Measurements from ENCODE around the gene EIF3K.
A peak's percentile ranks its signal among the peaks of the same experiment; 100 is the strongest.

The EIF3K gene

GRCh38 chr19:38649305-38650171 is 30.6 kb downstream of the EIF3K start:
- DNase-seq (ENCODE audit: low read depth in 2 of 2): no peak

DNA sequence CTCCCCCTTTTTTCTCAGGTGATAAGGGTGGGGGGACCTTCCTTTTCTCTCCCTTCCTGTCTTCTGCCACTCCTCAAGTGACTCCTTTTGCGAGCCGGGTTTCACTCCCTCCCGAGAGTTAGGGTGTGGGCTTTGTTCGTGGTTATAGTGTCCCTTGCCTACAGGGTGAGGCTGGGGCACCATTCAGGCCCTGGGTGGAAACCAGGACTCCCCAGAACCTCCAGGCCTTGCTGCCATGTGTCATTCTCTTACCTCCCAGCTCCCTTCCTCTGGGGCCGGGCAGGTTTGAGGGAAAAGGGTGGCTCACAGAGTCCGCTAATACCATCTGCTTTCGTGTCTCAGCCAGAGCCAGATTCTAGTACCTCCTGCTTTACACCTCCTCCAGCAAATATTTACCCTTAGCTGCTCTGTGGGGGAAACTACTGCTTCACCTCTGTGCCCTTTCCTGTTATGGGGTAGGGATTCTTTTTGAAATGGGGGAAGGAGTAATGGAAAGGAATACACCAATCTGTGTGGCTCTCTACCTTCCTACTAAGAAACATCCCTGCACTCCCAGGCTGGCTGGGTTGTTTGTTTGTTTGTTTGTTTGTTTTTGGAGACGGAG is 31.3 kb downstream of the EIF3K start:
- no peak for DNase-seq (ENCODE audit: low read depth in 2 of 2)

- no peak for DNase-seq (ENCODE audit: low read depth in 2 of 2)
These were observed 32.1 kb downstream of the EIF3K start for GRCh38 chr19:38650911-38651584.

- DNase-seq (ENCODE audit: low read depth in 2 of 2): no peak
These were observed 34.1 kb downstream of the EIF3K start for GRCh38 chr19:38653028-38653571.

DNA sequence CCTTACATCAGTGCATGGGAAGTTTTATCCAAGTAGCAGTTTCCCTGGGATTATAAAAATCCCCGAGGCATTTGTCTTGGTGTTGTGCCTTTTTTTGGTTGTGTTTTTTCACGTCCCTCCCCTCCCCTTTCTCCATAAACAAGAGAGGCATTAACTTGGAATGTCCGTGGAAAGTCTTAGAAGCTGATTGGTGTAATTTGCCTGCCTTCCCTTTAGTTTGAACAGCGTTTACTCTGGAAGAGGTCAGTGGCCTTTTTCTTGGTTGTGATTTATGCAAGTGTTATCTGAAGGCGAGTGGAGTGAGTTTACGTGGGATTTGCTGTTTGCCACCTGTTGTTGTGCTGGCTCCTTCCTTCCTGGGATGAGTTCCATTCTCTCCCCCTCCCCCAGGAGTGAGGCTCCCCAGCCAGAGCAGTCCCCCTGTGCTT is 35.7 kb downstream of the EIF3K start:
- no peak for DNase-seq (ENCODE audit: low read depth in 2 of 2)

DNA sequence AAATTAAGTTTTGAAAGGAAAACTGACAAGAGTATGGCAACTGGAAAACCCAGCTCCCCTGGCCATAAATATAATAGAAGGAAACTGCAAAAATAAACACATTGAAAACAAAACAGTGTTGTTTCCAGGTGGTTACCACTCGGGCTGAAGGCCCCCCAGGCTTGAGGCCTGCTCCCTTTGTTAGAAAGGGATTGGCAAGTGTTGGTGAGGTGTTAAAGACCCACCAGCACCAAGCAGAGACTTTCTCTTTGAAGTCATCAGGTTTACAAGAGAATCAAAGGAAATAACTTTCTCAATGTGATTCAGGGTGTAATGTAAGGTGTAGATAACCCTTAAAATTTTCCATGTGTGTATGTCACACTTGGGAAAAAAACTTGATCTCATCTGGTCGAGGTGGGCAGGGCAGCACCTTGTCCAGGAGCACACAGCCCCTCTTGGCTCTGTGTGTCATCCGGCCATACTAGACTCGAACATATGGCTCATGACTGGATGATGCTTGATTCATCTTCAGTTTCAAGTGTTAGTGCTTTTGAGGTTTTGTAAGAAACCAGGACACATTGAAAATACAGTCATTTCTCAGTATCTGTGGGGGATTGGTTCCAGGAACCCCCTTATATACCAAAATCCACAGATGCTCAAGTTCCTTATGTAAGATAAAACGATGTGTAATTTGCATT is 36.3 kb downstream of the EIF3K start:
- no peak for DNase-seq (ENCODE audit: low read depth in 2 of 2)

DNA sequence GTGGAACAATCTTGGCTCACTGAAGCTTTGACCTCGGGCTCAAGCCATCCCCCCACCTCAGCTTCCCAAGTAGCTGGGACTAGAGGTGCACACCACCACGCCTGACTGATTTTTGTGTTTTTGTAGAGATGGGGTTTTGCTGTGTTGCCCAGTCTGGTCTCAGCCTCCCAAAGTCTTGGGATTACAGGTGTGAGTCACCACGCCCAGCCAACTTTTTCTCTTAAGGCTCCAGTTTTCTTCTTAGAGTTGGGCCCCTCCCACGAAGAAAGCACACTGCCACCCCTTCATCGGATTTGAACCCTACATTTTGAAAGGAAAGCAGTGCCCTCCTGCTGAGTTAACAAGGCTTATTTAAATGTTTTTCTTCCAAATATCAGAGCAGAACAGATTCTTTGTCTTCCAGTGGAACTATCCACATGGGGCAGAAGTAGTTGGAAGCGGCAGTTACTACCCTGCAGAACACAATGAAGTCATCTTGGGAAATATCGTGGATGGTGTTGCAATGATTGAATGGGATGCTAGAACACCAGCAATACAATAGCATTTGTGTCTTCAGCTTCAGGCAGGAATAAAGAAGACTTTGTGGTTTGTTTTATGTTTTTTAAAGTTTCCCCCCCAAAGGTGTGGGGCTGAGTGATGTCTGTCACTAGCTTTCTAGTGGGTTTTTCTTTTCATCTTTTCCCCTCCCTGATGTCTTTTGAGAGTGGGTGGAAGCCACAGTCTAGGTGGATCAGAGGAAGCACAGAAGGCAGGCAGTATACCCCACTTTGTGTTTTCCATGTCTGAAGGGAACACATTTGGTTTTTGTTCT is 37.4 kb downstream of the EIF3K start:
- no peak for DNase-seq (ENCODE audit: low read depth in 2 of 2)

DNA sequence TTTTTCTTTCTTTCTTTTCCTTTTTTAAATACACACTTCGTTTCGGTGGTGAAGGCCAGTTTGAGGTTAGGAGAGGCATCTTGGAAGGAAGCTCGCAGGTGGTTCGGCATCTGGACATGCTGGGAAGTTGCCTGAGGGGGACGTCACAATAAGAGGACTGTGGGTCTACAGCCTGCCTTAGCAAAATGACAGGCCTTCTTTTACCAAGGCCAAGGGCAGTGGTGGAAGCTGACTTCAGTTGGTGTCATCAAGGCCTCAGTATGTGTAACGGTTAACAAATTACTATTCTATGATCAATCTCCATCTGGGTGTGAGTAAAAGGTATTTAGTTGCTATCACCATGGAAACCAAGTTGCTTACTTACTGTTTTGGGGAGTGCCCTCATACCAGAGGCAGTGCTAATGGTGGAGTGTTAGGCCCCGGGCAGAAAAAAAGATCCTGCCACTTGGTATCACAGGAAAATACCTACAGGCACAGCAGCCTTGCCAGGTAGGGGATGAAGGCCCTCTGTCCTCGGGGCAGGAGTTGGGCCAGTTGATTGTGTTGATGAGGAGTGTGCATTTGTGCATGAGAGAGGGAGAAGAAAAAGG is 38.7 kb downstream of the EIF3K start:
- no peak for DNase-seq (ENCODE audit: low read depth in 2 of 2)

- DNase-seq (ENCODE audit: low read depth in 2 of 2): peak; percentile 99
These were observed 39.7 kb downstream of the EIF3K start for GRCh38 chr19:38658462-38659306.

DNA sequence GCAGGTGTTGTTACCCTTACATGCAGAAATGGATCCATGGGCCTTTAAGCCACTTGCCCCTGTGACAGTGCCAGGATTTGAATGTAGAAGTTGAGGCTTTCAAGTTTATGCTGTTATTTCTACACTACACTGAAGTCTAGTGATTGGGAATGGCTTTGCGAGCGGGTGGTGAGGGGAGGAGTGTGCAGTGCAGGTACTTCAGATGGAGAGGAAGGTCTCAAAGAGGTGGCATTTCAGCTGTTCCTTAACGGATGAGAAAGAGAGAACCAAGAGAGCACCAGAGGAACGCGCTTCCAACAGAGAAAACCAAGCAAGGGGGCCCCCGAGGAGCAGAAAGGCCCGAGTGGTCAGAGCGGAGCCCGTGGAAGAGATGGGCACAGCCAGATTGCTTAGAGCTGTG is 41.7 kb downstream of the EIF3K start:
- DNase-seq (ENCODE audit: low read depth in 2 of 2): no peak

DNA sequence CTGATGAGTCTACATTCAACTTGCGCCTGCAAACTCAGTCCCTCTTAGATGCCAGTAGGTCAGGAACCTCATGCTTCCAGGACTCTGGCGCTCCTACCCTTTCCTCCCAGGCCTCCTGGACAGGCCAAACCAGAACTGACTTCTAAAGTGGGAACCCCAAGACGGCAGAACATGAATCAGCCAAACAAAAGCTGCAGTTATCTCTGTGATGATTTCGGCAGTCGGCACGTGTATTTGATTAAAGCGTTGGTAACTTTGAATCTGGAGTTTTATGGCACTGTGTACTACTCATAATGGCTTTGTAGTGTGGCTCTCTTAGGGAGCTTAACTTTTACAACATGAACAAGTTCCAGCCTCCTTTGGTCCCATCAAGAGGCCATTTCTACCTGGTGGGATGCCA is 42.1 kb downstream of the EIF3K start:
- no peak for DNase-seq (ENCODE audit: low read depth in 2 of 2)

DNA sequence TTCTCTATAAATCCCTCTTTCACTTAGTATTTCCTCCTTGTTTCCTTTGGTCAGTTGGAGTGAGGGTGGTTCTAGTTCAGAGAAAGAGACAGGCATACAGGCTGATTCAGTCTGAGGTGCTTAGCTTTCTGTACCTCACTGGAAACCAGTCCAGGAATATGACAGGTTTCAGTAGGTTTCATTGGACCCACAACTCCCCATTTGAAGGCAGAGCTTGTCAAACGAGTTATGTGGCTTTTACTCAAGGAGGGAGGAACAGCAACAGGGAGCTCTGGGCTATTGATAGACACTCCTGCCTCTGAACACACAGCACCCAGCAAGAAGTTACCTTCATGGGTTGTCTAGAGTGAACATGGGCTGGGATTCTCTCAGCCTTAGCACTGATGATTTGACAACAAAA is 43.0 kb downstream of the EIF3K start:
- no peak for DNase-seq (ENCODE audit: low read depth in 2 of 2)

DNA sequence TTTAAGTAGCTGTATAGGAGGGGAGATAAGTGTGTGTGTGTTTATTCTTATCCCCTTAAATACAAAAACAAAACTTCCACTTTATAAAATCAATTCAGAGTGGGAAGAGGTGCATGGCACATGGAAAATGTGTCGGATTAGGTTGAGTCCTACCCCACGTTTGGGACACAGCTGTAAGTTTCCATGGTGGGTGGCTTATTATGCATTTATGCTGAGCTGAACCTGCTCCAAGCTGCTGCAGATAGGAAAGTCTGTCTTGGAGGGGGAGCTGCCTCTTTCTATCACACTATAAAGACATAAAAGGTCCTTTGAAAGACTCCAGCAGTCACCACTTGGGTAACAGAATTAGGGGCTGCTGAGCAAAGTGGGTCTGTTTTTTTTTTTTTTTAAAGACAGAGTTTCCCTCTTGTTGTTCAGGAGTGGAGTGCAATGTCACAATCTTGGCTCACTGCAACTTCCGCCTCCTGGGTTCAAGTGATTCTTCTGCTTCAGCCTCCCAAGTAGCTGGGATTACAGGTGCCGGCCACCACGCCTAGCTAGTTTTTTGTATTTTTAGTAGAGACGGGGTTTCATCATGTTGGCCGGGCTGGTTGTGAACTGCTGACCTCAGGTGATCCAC is 43.7 kb downstream of the EIF3K start:
- DNase-seq (ENCODE audit: low read depth in 2 of 2): no peak

GRCh38 chr19:38663156-38663651 is 44.2 kb downstream of the EIF3K start:
- DNase-seq (ENCODE audit: low read depth in 2 of 2): no peak

GRCh38 chr19:38663957-38664502 is 45.0 kb downstream of the EIF3K start:
- no peak for DNase-seq (ENCODE audit: low read depth in 2 of 2)

DNA sequence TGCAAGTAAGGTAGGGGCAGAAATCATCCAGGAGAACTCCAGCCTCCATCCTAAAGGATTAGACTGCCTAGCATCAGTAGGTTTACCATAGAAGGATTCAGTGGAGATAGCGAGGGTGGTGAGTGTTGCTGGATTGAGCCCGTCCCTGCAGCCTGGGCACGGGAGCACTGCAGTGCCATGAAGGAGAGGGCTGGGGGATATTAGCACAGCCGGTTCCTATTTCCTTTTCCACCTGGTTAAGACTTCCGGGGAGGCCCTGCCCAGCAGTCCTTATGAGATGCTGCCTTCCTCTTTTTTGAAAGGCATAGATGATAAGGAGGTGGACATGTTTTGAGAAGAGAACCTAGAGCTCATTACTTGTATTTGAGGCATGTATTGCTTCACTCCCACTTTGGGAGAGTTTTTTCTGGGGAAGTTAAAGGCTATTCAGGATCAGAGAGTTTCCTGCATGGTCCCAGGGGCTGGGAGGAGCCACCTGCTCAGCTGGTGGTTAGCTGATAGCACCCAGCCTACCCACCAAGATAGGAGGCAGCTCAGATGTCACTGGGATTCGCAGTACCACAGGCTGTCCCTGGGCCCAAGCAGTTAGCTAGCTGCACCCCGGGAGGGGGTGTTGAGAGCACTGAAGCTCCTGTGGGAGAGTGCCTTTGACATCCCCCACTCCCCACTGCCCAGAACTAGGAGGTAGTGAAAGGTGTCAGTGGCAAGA is 45.7 kb downstream of the EIF3K start:
- DNase-seq (ENCODE audit: low read depth in 2 of 2): no peak

GRCh38 chr19:38665219-38665931 is 46.4 kb downstream of the EIF3K start:
- DNase-seq (ENCODE audit: low read depth in 2 of 2): no peak
